Stimulated activated CD8-positive, alpha-beta memory T cell treated with anti-CD3 and anti-CD28 coated beads, Interleukin-4, amount 100 ng/mL, for 1 hour (primary cell): ENCODE measurements around the gene GDF2.

Experiments used
- DNase-seq, 2 donors: peaks; one replicate each; pipeline ENCODE4 v3.0.0-alpha.2; 2020; ENCODE audit warnings: low read depth in 2 of 2, low spot score in 1 of 2

GDF2 gene

GRCh38 chr10:47322300-47323061 lies at the start of gene GDF2:
TSS of gene GDF2 (plus strand) at chr10:47322454. CDS start at chr10:47322669, 215 bp downstream.
- DNase-seq: no peak

GRCh38 chr10:47276071-47276470 lies 46.2 kb upstream of the GDF2 start:
- DNase-seq: no peak

GRCh38 chr10:47276576-47277351 lies 45.5 kb upstream of the GDF2 start:
- no peak for DNase-seq

- peak in 1 of 2 donors; percentile 16 for DNase-seq
Measured at GRCh38 chr10:47277352-47278151, 44.7 kb upstream of the GDF2 start.

GRCh38 chr10:47278152-47278473 lies 44.1 kb upstream of the GDF2 start:
- no peak for DNase-seq

- no peak for DNase-seq
Measured at GRCh38 chr10:47278720-47279119, 43.5 kb upstream of the GDF2 start.

GRCh38 chr10:47279276-47279675 lies 43.0 kb upstream of the GDF2 start:
- no peak for DNase-seq

- DNase-seq: no peak
Measured at GRCh38 chr10:47282005-47282656, 40.1 kb upstream of the GDF2 start.

GRCh38 chr10:47282657-47283018 lies 39.6 kb upstream of the GDF2 start:
- no peak for DNase-seq

GRCh38 chr10:47283101-47283630 lies 39.1 kb upstream of the GDF2 start:
- no peak for DNase-seq

- DNase-seq: no peak
Measured at GRCh38 chr10:47283848-47284247, 38.4 kb upstream of the GDF2 start.

GRCh38 chr10:47285381-47286115 lies 36.7 kb upstream of the GDF2 start:
- no peak for DNase-seq

GRCh38 chr10:47286116-47286505 lies 36.1 kb upstream of the GDF2 start:
- no peak for DNase-seq

- DNase-seq: no peak
Measured at GRCh38 chr10:47286591-47287315, 35.5 kb upstream of the GDF2 start.

- DNase-seq: no peak
Measured at GRCh38 chr10:47287365-47287802, 34.9 kb upstream of the GDF2 start.

- no peak for DNase-seq
Measured at GRCh38 chr10:47287805-47288204, 34.4 kb upstream of the GDF2 start.

GRCh38 chr10:47288236-47288635 lies 34.0 kb upstream of the GDF2 start:
- DNase-seq: no peak

- DNase-seq: no peak
Measured at GRCh38 chr10:47288916-47289495, 33.2 kb upstream of the GDF2 start.

- DNase-seq: no peak
Measured at GRCh38 chr10:47289921-47290320, 32.3 kb upstream of the GDF2 start.
